Endometrium (tissue), 2 donors: ENCODE results near the gene ANKRD24.
"Not testable (repeated sequence)": the region's sequence is repeated elsewhere in the genome, so short reads cannot be mapped to it uniquely, and the experiment has no call there.

Source experiments
- FAIRE-seq: peaks from 2 replicates; lab custom pipeline; 2012; peaks lifted over from hg19 to GRCh38; lab: Jason Lieb, UNC
- donor health status: control.
- donor health status: control.

Gene ANKRD24

DNA sequence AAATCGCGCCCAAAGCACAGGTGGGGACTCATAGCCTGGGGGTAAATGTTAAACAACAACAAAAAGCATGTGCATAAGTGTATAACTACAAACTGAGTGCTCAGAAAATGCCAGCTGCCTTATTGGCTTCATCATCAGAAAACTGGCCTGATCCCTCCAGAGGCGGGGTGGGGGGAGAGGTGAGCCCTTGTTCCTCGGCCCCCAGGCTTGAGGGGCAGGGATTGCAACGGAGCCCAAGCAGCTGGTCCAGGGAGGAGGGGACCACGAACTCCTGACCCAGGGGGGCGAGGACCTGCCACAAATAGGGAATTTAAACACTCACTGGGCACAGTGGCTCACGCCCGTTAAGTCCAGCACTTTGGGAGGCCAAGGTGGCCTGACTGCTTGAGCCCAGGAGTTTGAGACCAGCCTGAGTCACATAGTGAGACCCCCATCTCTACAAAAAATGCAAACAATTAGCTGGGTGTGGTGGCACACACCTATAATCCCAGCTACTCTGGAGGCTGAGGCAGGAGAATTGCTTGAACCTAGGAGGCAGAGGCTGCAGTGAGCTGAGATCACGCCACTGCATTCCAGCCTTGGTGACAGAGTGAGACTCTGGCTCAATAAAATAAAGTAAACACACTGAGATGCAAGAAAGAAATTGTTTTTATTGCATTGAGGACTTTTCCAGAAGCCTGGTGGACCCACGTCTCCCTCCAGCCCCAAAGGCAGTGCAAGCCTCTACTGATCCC lies 8.8 kb upstream of the ANKRD24 start:
- no peak for FAIRE-seq

DNA sequence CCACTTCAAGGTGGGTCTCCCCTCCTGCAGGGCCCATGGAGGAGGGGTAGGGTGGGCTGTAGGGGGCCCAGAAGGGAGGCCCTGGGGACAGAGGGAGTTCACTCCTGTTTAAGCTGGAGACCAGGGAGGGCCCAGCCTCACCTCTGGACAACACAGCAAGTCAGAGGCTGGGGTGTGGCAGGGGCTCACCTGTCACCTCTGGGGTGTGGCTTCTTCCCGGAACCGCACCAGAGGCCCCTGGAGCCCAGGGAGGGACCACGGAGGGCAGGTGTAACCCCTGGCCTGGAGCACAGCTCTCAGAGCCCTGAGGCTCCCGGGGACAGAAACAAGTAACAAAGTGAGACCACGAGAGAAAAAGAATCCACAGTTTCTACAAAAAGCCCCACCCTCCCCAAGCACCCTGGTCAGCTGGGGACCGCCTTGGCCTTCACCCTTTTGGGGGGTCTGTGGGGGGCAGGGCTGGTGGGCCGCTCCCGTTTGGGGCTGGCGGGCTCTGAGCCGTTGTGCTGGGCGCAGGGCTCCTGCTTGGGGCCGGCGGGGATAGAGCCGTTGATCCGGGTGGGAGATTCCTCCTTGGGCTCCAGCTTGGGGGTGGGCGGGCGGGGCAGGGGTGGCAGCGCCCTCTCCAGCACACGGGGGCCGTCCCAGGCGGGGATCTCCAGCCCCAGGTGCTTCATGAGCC lies 8.1 kb upstream of the ANKRD24 start:
- no peak for FAIRE-seq

DNA sequence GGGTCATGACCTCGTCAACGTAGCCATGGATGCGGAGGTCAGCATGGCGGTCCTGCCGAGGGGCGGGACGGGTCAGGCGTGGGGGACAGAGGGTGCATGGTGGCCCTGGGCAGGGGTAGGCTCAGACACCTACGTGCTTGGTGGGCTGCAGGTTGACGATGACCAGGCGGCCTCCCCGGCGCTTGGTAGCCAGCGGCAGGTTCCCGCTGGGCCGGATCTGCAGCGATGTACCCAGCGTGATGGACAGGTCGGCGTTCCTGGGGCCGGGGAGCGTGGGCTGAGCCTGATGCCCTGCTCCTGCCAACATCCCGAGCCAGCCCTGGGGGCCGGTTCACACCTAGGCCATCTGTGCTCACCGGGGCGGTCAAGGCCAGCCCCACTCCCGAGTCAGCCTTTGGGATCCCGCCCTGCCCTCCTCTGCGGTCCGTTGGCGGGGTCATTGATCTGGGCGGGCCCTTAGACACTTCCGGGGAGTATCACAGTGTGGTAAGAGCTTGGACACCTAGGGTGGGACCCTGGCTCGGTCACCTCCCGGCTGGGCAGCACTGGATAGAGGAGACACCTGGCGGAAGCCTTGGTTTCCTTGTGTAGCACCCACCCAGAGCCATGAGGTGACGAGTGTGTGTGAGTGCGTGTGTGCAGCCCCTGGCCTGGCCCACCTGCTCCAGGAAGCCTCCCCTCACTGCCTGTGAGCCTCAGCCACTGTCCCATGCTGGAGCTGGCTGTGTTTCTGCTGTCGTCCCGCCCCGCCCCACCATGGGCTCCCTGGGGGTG lies 7.4 kb upstream of the ANKRD24 start:
- no peak for FAIRE-seq

DNA sequence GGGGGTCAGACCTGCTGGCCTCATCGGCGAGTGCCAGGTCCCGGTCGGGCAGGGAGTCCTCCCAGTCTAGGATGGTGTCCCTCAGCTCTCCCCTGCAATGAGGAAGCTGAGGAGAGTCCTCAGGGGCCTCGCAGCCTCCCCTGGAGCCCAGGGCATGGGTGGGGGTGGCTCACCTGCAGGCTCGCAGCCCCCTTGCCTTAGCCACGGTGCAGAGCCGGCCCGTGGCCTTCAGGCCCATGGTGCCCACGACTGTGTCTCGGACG lies 6.9 kb upstream of the ANKRD24 start:
- FAIRE-seq: no peak

DNA sequence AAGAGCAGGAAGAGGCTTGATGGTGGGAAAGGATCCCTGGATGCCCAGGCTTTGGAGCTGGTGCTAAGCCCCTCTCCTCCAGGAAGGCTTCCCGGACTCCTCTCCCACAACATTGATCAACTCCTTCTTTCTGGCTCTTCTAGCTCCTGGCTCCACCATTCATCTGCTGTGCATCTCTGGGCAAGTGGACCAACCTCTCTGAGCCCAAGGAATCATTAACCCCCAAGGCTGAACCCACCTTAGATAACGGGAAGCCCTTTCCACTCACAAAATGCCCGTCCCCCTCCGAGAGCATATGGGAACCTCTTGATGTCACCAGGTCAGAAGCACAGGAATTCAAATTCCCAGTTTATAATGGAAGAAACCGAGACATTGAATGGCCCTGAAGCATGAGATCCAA lies 5.3 kb upstream of the ANKRD24 start:
- FAIRE-seq: no peak

DNA sequence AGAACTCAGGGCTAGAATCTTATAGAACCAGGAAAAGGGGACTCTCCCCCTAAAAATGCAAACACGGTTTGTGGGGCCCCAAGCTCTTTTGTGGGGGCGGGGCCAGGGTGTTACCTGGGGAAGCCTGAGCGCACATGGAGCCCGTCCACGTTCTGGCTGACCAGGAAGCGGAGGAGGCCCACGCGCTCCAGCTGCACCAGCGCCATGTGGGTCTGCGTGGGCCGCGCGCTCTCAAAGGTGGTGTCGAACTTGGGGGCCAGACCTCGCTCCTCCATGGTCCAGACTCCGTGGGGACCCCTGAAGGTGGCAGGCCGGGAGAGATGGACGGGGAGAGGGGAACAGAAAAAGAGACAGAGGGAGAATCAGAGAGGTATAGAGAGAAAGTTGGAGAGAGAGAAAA lies 3.5 kb upstream of the ANKRD24 start:
- FAIRE-seq: no peak

DNA sequence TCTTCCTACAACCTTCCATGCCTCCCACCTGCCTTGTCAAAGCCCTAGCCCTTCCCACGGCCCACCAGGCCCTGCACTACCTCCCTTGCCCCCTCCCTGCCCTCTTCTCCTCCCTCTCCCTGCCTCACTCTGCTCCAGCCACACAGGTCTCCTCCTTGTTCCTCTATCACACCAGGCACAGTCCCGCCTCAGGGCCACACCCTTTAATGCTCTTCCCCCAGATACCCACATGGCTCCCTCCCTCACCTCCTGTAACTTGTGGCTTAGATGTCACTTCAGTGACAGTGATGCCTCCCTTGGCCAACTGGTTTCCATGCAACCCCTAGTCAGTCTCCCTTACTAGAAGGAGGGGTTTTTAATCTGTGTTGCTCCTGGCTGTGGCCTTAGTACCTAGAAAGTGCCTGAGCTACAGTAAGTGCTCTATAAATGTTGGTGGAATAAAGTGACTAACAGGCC lies 1.4 kb upstream of the ANKRD24 start:
- FAIRE-seq: no peak

DNA sequence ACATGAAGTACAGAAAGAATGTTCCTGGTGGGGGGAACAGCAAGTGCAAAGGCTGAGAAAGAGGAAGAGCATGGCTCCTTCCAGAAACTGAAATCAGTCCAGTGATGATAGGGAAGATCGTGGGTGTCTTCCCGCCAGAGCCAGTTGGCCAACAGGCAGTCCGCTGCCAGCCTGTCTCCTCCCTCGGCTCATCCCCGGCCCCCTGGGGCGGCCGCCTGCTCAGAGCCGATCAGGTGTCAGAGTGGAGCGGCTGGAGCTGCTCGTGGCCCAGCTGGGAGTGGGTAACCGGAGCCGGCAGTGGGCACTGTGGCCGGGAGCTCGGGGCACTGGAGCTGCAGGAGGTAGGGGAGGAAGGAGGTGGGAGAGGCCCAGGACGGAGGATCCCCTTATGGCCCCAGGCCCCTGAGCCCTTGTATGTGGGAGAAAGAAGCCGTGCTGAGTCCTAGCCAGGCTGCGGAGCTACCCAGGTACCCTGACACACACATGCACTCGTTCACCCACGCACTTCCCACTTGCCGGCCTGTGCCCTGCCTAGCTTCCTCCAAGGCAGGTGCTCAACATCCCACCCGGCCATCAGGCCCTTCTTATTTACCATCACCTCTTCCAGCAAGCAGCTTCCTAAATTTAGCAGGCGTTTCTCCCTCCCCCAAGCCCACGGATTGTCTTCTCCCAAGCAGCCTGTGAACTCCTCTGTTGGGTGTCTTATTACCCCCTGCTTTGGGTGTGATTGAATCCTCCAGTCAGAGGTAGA lies 1.7 kb downstream of the ANKRD24 start:
- no peak for FAIRE-seq

DNA sequence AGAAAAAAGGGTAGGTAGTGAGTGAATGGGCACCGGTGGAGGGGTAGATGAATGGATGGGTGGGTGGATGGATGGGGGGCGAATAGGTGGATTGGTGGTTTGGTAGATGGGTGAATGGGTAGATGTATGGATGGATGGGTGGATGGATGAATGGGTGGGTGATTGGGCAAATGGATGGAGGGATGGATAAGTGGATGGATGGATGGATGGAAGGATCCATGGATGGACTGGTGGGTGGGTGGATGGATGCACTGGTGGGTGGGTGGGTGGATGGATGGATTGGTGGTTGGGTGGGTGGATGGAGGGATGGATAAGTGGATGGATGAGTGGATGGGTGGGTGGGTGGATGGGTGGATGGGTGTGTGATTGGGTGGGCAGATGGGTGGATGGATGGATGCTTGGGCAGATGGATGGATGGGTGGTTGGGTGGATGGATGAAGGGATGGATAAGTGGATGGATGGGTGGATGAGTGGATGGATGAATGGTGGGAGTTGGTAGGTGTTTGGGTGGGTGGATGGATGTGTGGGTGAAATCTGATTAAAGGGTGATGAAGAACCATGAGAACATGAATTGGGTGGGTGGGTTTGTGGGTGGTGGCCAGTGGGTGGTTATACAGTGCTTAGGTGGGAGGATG lies 2.3 kb downstream of the ANKRD24 start:
- no peak for FAIRE-seq

DNA sequence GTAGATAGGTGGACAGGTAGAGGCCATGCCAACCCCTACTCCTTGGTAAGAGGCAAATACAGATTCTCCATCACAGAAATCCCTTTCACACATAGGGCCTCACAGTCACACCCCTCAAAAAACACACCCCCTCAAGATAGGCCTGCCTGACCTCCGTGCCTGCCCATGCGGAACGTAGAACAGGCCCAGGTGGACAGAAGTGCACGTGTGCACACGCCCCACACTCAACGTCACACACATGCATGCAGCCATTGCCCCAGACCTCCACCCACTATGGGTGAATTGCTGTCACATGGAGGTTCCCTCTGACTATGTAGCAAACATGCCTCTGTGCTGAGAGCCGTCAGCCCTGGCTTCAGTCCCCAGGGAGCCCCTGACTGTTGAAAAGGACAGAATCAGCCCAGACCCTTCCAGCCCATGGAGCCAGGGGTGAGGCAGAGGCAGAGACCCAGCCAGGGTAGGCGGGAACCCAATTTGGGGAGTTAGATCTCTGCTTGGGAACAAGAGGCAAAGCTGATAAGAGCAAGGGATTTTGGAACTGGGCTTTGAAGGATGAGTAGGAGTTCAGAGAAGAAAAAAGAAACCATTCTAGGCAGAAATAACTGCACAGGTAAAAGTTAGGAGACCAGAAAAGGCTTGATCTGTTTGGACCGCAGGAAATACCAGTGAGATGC lies 3.1 kb downstream of the ANKRD24 start:
- no peak for FAIRE-seq

DNA sequence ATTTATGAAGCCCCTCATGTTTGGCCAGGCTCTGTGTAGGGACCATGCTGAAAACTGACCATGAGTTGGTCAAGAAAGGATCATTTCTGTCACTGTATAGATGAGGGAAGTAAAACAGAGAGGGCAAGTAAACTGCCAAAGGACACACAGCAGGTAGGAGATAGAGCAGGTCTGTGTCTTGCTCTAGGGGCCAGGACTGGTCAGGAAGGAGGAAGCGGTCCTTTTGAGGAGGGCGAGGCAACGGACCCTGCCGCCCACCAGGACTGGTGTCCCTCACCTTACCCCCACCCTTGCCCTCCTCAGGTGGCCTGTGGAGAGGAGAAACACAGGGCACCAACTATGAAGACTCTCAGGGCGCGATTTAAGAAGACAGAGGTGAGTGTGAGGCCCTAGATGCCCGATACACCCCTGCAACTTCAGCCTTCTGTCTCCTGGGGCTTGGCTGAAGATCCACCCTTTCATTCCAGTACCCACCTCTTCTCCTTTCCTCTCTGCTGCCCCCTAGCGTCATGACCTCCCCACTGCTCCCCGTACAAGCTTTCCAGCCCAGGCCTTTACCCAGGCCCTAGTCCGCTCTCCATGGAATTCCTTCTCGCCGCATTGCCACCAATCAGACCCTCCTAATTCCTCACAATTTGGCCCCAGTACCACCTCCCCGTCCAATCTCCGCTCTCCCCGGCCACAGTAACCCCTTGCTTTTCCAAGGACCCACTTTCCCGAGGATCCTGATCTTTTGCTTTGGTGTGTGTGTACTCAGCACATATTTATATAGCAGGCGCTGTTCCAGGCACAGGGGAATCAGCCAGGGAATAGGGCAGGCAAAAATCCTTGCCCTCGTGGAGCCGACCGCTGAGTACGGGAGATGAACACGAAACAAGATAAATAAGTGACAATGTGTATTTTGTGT lies 3.9 kb downstream of the ANKRD24 start:
- FAIRE-seq: no peak

DNA sequence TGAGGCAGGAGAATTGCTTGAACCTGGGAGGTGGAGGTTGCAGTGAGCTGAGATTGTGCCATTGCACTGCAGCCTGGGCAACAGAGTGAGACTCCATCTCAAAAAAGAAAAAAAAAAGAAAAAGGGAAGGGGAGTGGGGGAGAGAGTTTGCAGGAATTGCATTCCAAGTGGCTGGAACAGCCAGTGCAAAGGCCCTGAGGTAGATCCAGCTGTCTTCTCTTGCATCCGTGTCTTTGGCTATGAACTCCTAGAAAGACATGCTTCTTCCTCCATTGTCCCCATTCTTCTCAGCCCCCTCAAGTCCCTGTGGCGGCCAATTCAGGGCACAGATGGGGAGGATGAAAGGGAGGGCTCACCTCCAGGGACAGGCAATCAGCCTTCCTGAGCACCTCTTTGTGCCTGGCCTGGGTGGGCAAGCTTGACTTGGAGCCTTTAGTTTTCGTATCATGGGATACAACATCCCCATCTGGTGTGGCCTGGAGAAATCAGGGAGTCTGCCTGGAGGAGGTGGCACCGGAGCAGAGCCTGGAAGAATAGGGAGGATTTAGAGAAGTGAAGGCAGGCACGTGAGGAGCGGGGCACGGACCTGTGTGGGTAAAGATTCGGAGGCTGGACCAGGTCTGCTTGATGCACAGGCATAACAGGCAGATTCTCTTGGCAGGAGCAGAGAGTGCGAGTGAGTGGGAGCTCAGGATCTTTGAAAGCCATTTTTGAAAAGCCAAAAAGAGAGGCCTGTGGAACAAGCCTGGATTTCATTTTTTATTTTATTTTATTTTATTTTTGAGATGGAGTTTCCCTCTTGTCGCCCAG lies 5.0 kb downstream of the ANKRD24 start:
- FAIRE-seq: no peak

DNA sequence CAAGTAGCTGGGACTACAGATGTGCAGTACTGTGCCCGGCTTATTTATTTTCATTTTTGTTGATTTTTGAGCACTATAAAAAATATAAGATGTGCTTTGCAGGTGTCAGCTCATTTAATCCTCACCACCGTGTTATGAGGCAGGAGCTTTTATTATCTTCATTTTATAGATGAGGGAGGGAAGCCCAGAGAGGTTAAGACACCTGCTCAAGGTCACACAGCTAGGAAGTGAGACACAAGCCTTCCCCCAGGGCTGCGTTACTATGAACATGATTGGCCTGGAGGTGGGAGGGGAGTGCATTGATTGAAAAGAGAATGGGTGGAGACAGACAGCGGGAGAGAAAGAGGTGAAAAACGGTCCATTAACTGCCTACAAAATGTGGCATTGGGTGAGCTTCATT lies 7.2 kb downstream of the ANKRD24 start:
- FAIRE-seq: no peak

DNA sequence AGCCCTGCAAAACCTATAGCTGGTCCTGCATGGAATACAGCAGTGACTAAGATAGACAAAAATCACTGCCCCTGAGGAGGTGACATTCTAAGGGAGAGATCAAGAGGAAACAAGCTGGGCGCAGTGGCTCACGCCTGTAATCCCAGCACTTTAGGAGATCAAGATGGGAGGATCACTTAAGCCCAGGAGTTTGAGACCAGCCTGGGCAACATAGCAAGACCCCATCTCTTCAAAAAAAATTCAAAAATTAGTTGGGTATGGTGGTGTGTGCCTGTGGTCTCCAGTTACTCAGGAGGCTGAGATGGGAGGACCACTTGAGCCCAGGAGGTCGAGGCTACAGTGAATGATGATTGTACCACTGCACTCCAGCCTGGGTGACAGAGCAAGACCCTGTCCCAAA lies 10.0 kb downstream of the ANKRD24 start:
- not testable (repeated sequence) for FAIRE-seq

DNA sequence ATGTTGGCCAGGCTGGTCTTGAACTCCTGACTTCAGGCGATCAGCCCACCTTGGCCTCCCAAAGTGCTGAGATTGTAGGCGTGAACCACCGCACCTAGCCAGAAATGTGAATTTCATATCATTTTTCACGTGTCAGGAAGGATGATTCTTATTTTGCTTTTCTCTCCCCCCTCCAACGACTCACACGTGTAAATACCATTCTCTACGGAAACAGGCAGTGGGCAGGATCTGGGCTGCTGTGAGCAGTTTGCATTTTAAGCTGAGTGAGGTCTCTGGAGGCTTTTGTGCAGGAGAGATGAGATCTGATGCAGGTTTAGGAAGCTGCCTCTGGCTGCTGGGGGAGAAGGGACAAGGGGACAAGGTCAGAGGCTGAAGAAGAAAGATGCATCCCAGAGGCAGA lies 11.9 kb downstream of the ANKRD24 start:
- FAIRE-seq: no peak

DNA sequence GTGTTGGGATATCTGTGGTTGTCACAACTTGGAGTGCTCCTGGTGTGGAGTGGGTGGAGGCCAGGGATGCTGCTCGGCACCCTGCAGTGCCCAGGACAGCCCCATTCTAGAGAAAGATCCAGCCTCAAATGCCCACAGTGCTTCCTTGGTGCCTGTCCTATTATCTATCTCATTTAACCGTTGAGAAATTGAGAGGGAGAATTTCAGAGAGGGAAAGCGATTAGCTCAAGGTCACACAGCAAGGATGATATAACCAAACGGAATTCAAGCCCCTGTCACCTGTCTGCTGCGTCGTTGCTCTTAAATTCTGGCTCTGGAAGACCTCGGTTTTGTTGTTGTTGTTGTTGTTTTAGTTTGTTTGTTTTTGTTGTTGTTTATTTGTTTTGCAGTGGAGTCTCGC lies 13.5 kb downstream of the ANKRD24 start:
- no peak for FAIRE-seq

DNA sequence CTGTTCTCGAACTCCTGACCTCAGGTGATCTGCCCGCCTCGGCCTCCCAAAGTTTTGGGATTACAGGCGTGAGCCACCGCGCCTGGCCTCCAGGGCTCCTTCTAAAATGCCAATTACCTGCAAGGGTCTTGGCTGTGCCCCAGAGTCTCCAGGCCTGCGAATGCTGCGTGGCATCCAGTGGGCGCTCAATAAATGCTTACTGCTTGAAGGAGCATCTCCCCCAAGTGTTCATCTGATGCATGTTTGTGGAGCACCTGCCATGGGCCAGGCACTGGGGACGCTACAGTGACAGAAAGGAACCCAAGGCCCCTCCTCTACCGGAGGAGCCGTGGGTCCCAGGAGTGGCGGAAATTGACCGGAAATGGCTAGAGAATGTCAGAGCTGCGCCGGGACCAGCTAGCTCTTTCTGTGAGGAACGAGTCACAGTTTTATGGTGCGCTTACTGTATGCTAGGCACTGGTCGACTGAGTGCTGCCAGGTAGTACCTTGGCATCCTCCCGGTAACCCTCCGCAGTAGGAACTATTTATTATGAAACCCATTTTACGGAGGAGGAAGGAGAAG lies 14.2 kb downstream of the ANKRD24 start:
- no peak for FAIRE-seq

DNA sequence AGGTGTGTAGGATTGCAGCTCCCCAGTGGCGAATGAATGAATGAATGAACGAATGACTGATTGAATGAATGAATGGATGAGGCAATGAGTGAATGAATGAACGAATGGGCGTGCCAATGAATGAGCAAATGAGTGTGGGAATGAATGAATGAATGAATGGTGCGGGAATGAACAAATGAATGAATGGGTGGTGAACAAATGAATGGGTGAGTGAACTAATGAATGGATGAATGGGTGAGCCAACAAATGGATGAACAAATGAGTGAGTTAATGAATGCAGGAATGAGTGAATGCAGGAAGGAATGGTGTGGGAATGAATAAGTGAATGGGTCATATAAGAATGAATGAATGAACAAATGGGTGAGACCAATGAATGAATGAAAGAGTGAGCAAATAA lies 14.7 kb downstream of the ANKRD24 start:
- FAIRE-seq: no peak
